T-helper 22 cell (primary cell): ENCODE results near the gene TFG.

Experiments used
- DNase-seq: peaks from one replicate; pipeline ENCODE4 v3.0.0-alpha.2; 2020; ENCODE audit warnings: low read depth

Gene TFG

DNA sequence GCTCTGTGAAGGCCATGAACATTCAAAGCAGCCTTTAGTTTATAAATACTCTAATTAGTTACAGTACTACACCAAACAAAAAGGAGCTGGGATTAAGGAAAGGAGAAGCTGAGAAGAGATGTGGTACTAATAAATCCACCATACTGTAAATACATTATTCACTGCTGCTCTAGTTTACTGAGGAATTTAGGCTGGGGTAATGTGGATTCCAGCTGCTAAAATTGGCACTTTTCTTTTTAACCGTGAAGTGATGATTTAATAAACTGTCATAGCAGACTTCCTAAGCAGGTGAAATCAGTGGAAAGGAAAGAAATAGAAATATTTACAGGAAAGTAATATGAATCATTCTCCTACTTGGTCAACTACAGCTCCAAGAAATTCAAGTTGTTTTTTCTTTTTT, 88.7 kb downstream of the TFG start:
- DNase-seq = no peak
